Vagina (tissue), 2 donors: ENCODE data around the gene TEAD2. TPM values are rescaled to one million over a fixed set of nuclear protein-coding genes. Genes with fewer than 3 reads are reported as not detected.
"Not testable (repeated sequence)": the region's sequence is repeated elsewhere in the genome, so short reads cannot be mapped to it uniquely, and the experiment has no call there.

Experiments used
- DNase-seq, 2 donors: peaks; one replicate each; pipeline ENCODE4 v3.0.0-alpha.2; 2017; ENCODE audit errors: extremely low spot score in 2 of 2
- H3K27ac ChIP-seq: fragments of 200-600 bp; sonication (generic); one replicate; pipeline ENCODE4 v1.5.1; 2019
- H3K27me3 ChIP-seq: fragments of 200-600 bp; sonication (generic); one replicate; pipeline ENCODE4 v1.5.1; 2019
- H3K36me3 ChIP-seq, 2 donors: fragments of 200-600 bp; sonication (generic); one replicate each; pipeline ENCODE4 v1.5.1; 2017 to 2019
- H3K4me1 ChIP-seq: fragments of 200-600 bp; sonication (generic); one replicate; pipeline ENCODE4 v1.5.1; 2019
- H3K4me3 ChIP-seq, 2 donors: fragments of 200-600 bp; sonication (generic); 1 replicate in 1 of 2; 2 replicates in 1 of 2; pipeline ENCODE4 v1.5.1; 2016 to 2019
- H3K9me3 ChIP-seq: fragments of 200-600 bp; sonication (generic); one replicate; pipeline ENCODE4 v1.5.1; 2019
- POLR2A ChIP-seq, 2 donors: fragments of 450-650 bp; IDR thresholded peaks; one replicate each; pipeline ENCODE4 v1.6.1; 2017; ENCODE audit warnings: antibody characterized with exemption in 2 of 2, mild to moderate bottlenecking in 2 of 2, moderate library complexity in 2 of 2
- POLR2AphosphoS5 ChIP-seq, 2 donors: sonication (generic); formaldehyde crosslinking; IDR thresholded peaks; one replicate each; pipeline ENCODE4 v1.9.0; 2017; ENCODE audit warnings: antibody characterized with exemption in 2 of 2, mild to moderate bottlenecking in 2 of 2, low read depth in 1 of 2; ENCODE audit not compliant: insufficient read depth in 1 of 2
- intact Hi-C: fragments of 100-400 bp; cut with DNase I; formaldehyde crosslinking; loops from one replicate; pipeline ENCODE4 v1.15.1; 2023
- total RNA-seq: library from RNA; depleted of rRNA; stranded (reverse); fragments of >200 nt; gene quantifications from one replicate; pipeline ENCODE4 v1.2.3, GENCODE V29; 2016
- TF ChIP-seq, protein P1 (sequence below), 3 experiments: fragments of 450-650 bp in 2 of 3; fragments of 200-600 bp in 1 of 3; sonication (generic) in 1 of 3; IDR thresholded peaks; one replicate each; pipeline ENCODE4 v1.5.1; 2017 to 2019; ENCODE audit warnings: antibody characterized with exemption in 3 of 3, mild to moderate bottlenecking in 2 of 3, moderate library complexity in 2 of 3

TEAD2 gene
- total RNA-seq, 1 donor from 2014 or later, result 20.4 TPM

DNA sequence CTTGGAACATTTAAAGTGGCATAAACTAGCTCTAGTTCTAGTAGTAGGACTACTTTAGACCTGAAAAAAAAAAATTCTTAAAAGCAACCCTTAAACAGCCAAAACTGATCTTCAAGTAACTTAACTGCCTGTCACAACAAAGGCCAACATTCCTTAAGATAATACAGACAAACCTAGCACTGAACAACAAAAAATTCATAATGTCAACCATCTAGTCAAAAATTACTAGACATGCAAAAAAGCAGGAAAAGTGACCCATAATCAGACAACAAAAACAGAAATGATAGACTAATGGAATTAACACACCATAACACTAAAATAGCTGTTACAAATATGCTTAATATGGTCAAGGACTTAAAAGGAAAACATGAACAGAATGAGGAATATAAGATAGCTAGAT lies 43.9 kb downstream of the TEAD2 start:
- TF ChIP-seq POLR2A (IDR thresholded peaks at IDR 0.05) (no peak), POLR2AphosphoS5 (IDR thresholded peaks at IDR 0.05; ENCODE audit: insufficient read depth in 1 of 2, low read depth in 1 of 2) (no peak)
- TF ChIP-seq, protein P1, sequence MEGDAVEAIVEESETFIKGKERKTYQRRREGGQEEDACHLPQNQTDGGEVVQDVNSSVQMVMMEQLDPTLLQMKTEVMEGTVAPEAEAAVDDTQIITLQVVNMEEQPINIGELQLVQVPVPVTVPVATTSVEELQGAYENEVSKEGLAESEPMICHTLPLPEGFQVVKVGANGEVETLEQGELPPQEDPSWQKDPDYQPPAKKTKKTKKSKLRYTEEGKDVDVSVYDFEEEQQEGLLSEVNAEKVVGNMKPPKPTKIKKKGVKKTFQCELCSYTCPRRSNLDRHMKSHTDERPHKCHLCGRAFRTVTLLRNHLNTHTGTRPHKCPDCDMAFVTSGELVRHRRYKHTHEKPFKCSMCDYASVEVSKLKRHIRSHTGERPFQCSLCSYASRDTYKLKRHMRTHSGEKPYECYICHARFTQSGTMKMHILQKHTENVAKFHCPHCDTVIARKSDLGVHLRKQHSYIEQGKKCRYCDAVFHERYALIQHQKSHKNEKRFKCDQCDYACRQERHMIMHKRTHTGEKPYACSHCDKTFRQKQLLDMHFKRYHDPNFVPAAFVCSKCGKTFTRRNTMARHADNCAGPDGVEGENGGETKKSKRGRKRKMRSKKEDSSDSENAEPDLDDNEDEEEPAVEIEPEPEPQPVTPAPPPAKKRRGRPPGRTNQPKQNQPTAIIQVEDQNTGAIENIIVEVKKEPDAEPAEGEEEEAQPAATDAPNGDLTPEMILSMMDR (IDR thresholded peaks at IDR 0.05), result no peak
- intact Hi-C loops, result no loop called here
- Histone ChIP-seq H3K27ac (no peak overlapping the region), H3K27me3 (no peaks in the 10 kb centered on the region), H3K4me1 (no peaks in the 10 kb centered on the region), H3K9me3 (peaks cover 4% of the 10 kb centered on the region), H3K4me3 (no peak overlapping the region), H3K36me3 (no peaks in the 10 kb centered on the region)
- no peak for DNase-seq

- TF ChIP-seq POLR2AphosphoS5 (IDR thresholded peaks at IDR 0.05; ENCODE audit: insufficient read depth in 1 of 2, low read depth in 1 of 2) (no peak), POLR2A (IDR thresholded peaks at IDR 0.05) (no peak)
- TF ChIP-seq, protein P1 (IDR thresholded peaks at IDR 0.05), result no peak
- no peak for DNase-seq
- Histone ChIP-seq H3K27ac (no peak overlapping the region), H3K4me3 (no peak overlapping the region), H3K9me3 (peaks cover 4% of the 10 kb centered on the region), H3K27me3 (no peaks in the 10 kb centered on the region), H3K36me3 (no peaks in the 10 kb centered on the region), H3K4me1 (no peaks in the 10 kb centered on the region)
- intact Hi-C loops, result no loop called here
These were observed 45.9 kb downstream of the TEAD2 start for GRCh38 chr19:49316284-49316683.

DNA sequence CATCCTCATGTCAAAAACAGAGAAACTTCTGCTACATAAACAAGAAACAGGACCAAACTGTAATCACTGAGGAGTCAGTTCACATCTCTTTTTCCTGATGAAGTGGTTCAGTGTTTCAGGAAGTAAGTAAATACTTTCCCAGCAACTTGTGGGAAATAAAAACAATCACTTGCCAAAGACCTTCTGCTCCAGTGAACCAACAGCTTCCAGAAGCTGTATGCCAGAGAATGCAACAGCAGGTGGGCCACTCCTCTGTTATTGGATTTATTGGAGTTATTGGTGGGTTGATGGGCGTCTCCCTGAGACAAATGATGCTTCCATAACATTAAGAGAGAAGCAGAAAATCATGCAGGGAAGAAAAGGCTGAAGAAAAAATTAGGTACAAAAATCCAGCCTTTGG lies 47.1 kb downstream of the TEAD2 start:
- Histone ChIP-seq H3K36me3 (no peaks in the 10 kb centered on the region), H3K4me1 (no peaks in the 10 kb centered on the region), H3K4me3 (no peak overlapping the region), H3K27ac (no peak overlapping the region), H3K27me3 (no peaks in the 10 kb centered on the region), H3K9me3 (peaks cover 4% of the 10 kb centered on the region)
- TF ChIP-seq POLR2AphosphoS5 (IDR thresholded peaks at IDR 0.05; ENCODE audit: insufficient read depth in 1 of 2, low read depth in 1 of 2) (no peak), POLR2A (IDR thresholded peaks at IDR 0.05) (no peak)
- TF ChIP-seq, protein P1 (IDR thresholded peaks at IDR 0.05), result no peak
- no peak for DNase-seq
- intact Hi-C loops, result no loop called here

DNA sequence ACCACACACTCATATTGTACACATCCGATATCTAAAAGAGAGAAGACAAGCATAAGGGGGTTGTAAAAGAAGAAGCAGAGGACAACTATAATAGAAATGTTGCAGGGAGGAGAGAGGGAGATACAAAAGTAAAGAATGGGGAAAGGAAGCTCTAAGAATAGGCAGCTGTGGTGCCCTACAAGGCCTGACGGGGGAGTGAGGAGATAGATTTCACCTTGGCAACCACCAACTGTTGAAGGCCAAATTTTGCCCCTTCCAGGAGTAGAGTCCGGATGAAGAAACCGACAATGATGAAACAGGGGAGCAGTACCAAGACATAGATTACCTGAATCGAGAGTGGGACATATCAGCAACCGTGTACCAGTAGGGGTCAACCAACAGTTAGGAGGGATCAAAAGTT lies 53.1 kb downstream of the TEAD2 start:
- Histone ChIP-seq H3K27me3 (no peaks in the 10 kb centered on the region), H3K9me3 (no peaks in the 10 kb centered on the region), H3K36me3 (no peaks in the 10 kb centered on the region), H3K4me3 (no peak overlapping the region), H3K4me1 (no peaks in the 10 kb centered on the region), H3K27ac (no peak overlapping the region)
- no peak for TF ChIP-seq POLR2AphosphoS5 (IDR thresholded peaks at IDR 0.05; ENCODE audit: insufficient read depth in 1 of 2, low read depth in 1 of 2)
- no peak for TF ChIP-seq POLR2A (IDR thresholded peaks at IDR 0.05)
- TF ChIP-seq, protein P1 (IDR thresholded peaks at IDR 0.05), result no peak
- intact Hi-C loops, result no loop called here
- no peak for DNase-seq

- H3K27me3 ChIP-seq, H3K4me1 ChIP-seq, intact Hi-C loops, DNase-seq, H3K9me3 ChIP-seq, H3K36me3 ChIP-seq, H3K27ac ChIP-seq, H3K4me3 ChIP-seq: not testable (repeated sequence)
These were observed 55.5 kb downstream of the TEAD2 start for GRCh38 chr19:49306734-49307133.

- no peaks in the 10 kb centered on the region for H3K4me1 ChIP-seq
- no peak overlapping the region for H3K4me3 ChIP-seq
- intact Hi-C loops, result no loop called here
- H3K27me3 ChIP-seq, result no peaks in the 10 kb centered on the region
- H3K27ac ChIP-seq, result no peak overlapping the region
- H3K9me3 ChIP-seq, result no peaks in the 10 kb centered on the region
- no peak for DNase-seq
- TF ChIP-seq POLR2AphosphoS5 (IDR thresholded peaks at IDR 0.05; ENCODE audit: insufficient read depth in 1 of 2, low read depth in 1 of 2) (no peak), POLR2A (IDR thresholded peaks at IDR 0.05) (no peak)
- TF ChIP-seq, protein P1 (IDR thresholded peaks at IDR 0.05), result no peak
- H3K36me3 ChIP-seq, result no peaks in the 10 kb centered on the region
These were observed 60.4 kb downstream of the TEAD2 start for GRCh38 chr19:49301866-49302252.
